ENCODE data around the gene ITFG2.

- TF ChIP-seq CTCF (IDR thresholded peaks at IDR 0.05) (no peak), POLR2A (IDR thresholded peaks at IDR 0.05) (no peak)
Measured at GRCh38 chr12:2854669-2855453, 42.4 kb downstream of the ITFG2 start.
